ENCODE data around the gene CEP112.
"Not testable (repeated sequence)": the region's sequence is repeated elsewhere in the genome, so short reads cannot be mapped to it uniquely, and the experiment has no call there.

The CEP112 gene

GRCh38 chr17:65732667-65733066, 459.3 kb downstream of the CEP112 start:
- not testable (repeated sequence) for DNase-seq (ENCODE audit: low read depth in 2 of 2)

- no peak for DNase-seq (ENCODE audit: low read depth in 2 of 2)
Observed at GRCh38 chr17:65730711-65731169, 461.2 kb downstream of the CEP112 start.

GRCh38 chr17:65729207-65729606, 462.7 kb downstream of the CEP112 start:
- DNase-seq (ENCODE audit: low read depth in 2 of 2): no peak

- no peak for DNase-seq (ENCODE audit: low read depth in 2 of 2)
Observed at GRCh38 chr17:65727832-65728231, 464.1 kb downstream of the CEP112 start.

- DNase-seq (ENCODE audit: low read depth in 2 of 2): no peak
Observed at GRCh38 chr17:65727246-65727645, 464.7 kb downstream of the CEP112 start.

- no peak for DNase-seq (ENCODE audit: low read depth in 2 of 2)
Observed at GRCh38 chr17:65723431-65724151, 468.3 kb downstream of the CEP112 start.

- DNase-seq (ENCODE audit: low read depth in 2 of 2): no peak
Observed at GRCh38 chr17:65718601-65719000, 473.3 kb downstream of the CEP112 start.

GRCh38 chr17:65712383-65713267, 479.3 kb downstream of the CEP112 start:
- DNase-seq (ENCODE audit: low read depth in 2 of 2): no peak

- DNase-seq (ENCODE audit: low read depth in 2 of 2): no peak
Observed at GRCh38 chr17:65711671-65712276, 480.2 kb downstream of the CEP112 start.

- no peak for DNase-seq (ENCODE audit: low read depth in 2 of 2)
Observed at GRCh38 chr17:65707780-65708179, 484.2 kb downstream of the CEP112 start.

- DNase-seq (ENCODE audit: low read depth in 2 of 2): no peak
Observed at GRCh38 chr17:65704731-65705130, 487.2 kb downstream of the CEP112 start.

- no peak for DNase-seq (ENCODE audit: low read depth in 2 of 2)
Observed at GRCh38 chr17:65703891-65704290, 488.0 kb downstream of the CEP112 start.

GRCh38 chr17:65699459-65699858, 492.5 kb downstream of the CEP112 start:
- DNase-seq (ENCODE audit: low read depth in 2 of 2): no peak

GRCh38 chr17:65698381-65699061, 493.4 kb downstream of the CEP112 start:
- DNase-seq (ENCODE audit: low read depth in 2 of 2): no peak

- DNase-seq (ENCODE audit: low read depth in 2 of 2): no peak
Observed at GRCh38 chr17:65697661-65698060, 494.3 kb downstream of the CEP112 start.

- no peak for DNase-seq (ENCODE audit: low read depth in 2 of 2)
Observed at GRCh38 chr17:65696739-65697394, 495.1 kb downstream of the CEP112 start.

- DNase-seq (ENCODE audit: low read depth in 2 of 2): no peak
Observed at GRCh38 chr17:65694601-65695000, 497.3 kb downstream of the CEP112 start.

GRCh38 chr17:65690626-65691310, 501.2 kb downstream of the CEP112 start:
- no peak for DNase-seq (ENCODE audit: low read depth in 2 of 2)

GRCh38 chr17:65688307-65688706, 503.6 kb downstream of the CEP112 start:
- no peak for DNase-seq (ENCODE audit: low read depth in 2 of 2)

GRCh38 chr17:65685110-65685509, 506.8 kb downstream of the CEP112 start:
- no peak for DNase-seq (ENCODE audit: low read depth in 2 of 2)

- DNase-seq (ENCODE audit: low read depth in 2 of 2): no peak
Observed at GRCh38 chr17:65684631-65685030, 507.3 kb downstream of the CEP112 start.

Measured in activated CD4-positive, alpha-beta T cell treated with anti-CD3 and anti-CD28 coated beads for 24 hours (primary cell).